Endothelial cell of umbilical vein (primary cell): ENCODE measurements around the gene MICAL3. TPM values are rescaled to one million over a fixed set of nuclear protein-coding genes. Genes with fewer than 3 reads are reported as not detected.
A peak's percentile ranks its signal among the peaks of the same experiment; 100 is the strongest.

ENCODE experiments used
- BruUV-seq: library from RNA; stranded (reverse); fragments of 400-500 nt; replicated peaks from 2 replicates; lab custom pipeline; 2021; lab: Mats Ljungman, UMichigan
- CTCF ChIA-PET: fragments of 300-600, 350-600 bp; sonication (Branson Sonifier 250); formaldehyde crosslinking; loops from one replicate; lab custom pipeline; 2021; ENCODE audit warnings: antibody characterized with exemption, inconsistent platforms; lab: Charles Lee
- POLR2A ChIA-PET: fragments of 300-600, 350-600 bp; sonication (Branson Sonifier 250); formaldehyde crosslinking; loops from one replicate; lab custom pipeline; 2021; ENCODE audit warnings: antibody characterized with exemption, inconsistent platforms; lab: Charles Lee
- DNase-seq: peaks from one replicate; pipeline ENCODE4 v3.0.0-alpha.2; 2011; ENCODE audit warnings: low read depth, low spot score
- FAIRE-seq: peaks from 2 replicates; lab custom pipeline; 2011; peaks lifted over from hg19 to GRCh38; lab: Jason Lieb, UNC
- H2AFZ ChIP-seq: 2 replicates; pipeline ENCODE4 v1.6.0; 2012; ENCODE audit warnings: low read depth, low read length, control low read depth, inconsistent platforms
- H3K27ac ChIP-seq: 2 replicates; pipeline ENCODE4 v1.5.1; 2011; ENCODE audit warnings: low read depth, mild to moderate bottlenecking, control low read depth, low read length, moderate library complexity; ENCODE audit not compliant: insufficient read depth
- H3K27me3 ChIP-seq, 2 experiments: 2 replicates each; pipeline versions ENCODE4 v1.6.0 to v1.6.1; 2011; ENCODE audit warnings: low read length in 2 of 2, mixed read lengths in 1 of 2; ENCODE audit not compliant: control insufficient read depth in 2 of 2, insufficient read depth in 2 of 2
- H3K36me3 ChIP-seq, 2 experiments: 2 replicates in 1 of 2; 3 replicates in 1 of 2; pipeline ENCODE4 v1.5.1; 2011; ENCODE audit warnings: low read length in 2 of 2, mild to moderate bottlenecking in 1 of 2, moderate library complexity in 1 of 2; ENCODE audit not compliant: control insufficient read depth in 2 of 2, insufficient read depth in 2 of 2; ENCODE audit errors: extremely low read depth in 1 of 2
- H3K4me1 ChIP-seq: 3 replicates; pipeline ENCODE4 v1.5.1; 2011; ENCODE audit warnings: mild to moderate bottlenecking, low read length; ENCODE audit not compliant: control insufficient read depth, insufficient read depth; ENCODE audit errors: extremely low read depth
- H3K4me2 ChIP-seq: 2 replicates; pipeline ENCODE4 v1.6.1; 2011; ENCODE audit warnings: low read length, control low read depth, mixed read lengths; ENCODE audit not compliant: insufficient read depth
- H3K4me3 ChIP-seq, 3 experiments: fragments of 200-600 bp in 1 of 3; sonication (generic), shearing (Covaris generic) in 1 of 3; replicated peaks in 1 of 3; 2 replicates each; pipeline ENCODE4 v1.5.1; 2011 to 2016; ENCODE audit warnings: control low read depth in 3 of 3, low read length in 3 of 3, mild to moderate bottlenecking in 2 of 3, inconsistent platforms in 1 of 3, low read depth in 1 of 3, moderate library complexity in 1 of 3; ENCODE audit not compliant: insufficient read depth in 1 of 3
- H3K79me2 ChIP-seq: 2 replicates; pipeline ENCODE4 v1.6.0; 2012; ENCODE audit warnings: low read length, inconsistent platforms; ENCODE audit not compliant: control insufficient read depth, insufficient read depth
- H3K9ac ChIP-seq: replicated peaks from 2 replicates; pipeline ENCODE3; 2011; ENCODE audit warnings: low read length, control low read depth; ENCODE audit not compliant: insufficient read depth; ENCODE audit errors: extremely low read depth
- H3K9me1 ChIP-seq: replicated peaks from 3 replicates; pipeline ENCODE4 v1.6.0; 2011; ENCODE audit warnings: mild to moderate bottlenecking, low read length; ENCODE audit not compliant: control insufficient read depth, insufficient read depth; ENCODE audit errors: extremely low read depth
- H3K9me3 ChIP-seq: replicated peaks from 2 replicates; pipeline ENCODE4 v1.5.1; 2012; ENCODE audit warnings: low read length, inconsistent platforms; ENCODE audit not compliant: control insufficient read depth, insufficient read depth
- H4K20me1 ChIP-seq: replicated peaks from 2 replicates; pipeline ENCODE3; 2011; ENCODE audit warnings: mild to moderate bottlenecking, low read length; ENCODE audit not compliant: control insufficient read depth, insufficient read depth; ENCODE audit errors: extremely low read depth
- CTCF ChIP-seq, 2 donors: IDR thresholded peaks; 1 replicate in 1 of 2; 2 replicates in 1 of 2; pipeline ENCODE4 v1.5.1; 2011; ENCODE audit warnings: low read length in 2 of 2, mild to moderate bottlenecking in 2 of 2, moderate library complexity in 2 of 2, control low read depth in 1 of 2, inconsistent platforms in 1 of 2, low read depth in 1 of 2; ENCODE audit not compliant: insufficient read depth in 1 of 2; ENCODE audit errors: extremely low read depth in 1 of 2
- FOS ChIP-seq: IDR thresholded peaks from 2 replicates; pipeline ENCODE4 v1.6.1; 2011; ENCODE audit warnings: mild to moderate bottlenecking, low read length, moderate library complexity, borderline replicate concordance; ENCODE audit not compliant: insufficient read depth
- GATA2 ChIP-seq: IDR thresholded peaks from 2 replicates; pipeline ENCODE4 v1.7.0; 2011; ENCODE audit warnings: low read depth, mild to moderate bottlenecking, moderate library complexity, mixed read lengths, low read length; ENCODE audit not compliant: insufficient read length, insufficient read depth
- JUN ChIP-seq: IDR thresholded peaks from 2 replicates; pipeline ENCODE4 v1.6.1; 2011; ENCODE audit warnings: borderline replicate concordance, low read depth; ENCODE audit not compliant: insufficient read length, insufficient read depth
- MAX ChIP-seq: IDR thresholded peaks from 2 replicates; pipeline ENCODE4 v1.6.1; 2011; ENCODE audit not compliant: insufficient read depth, insufficient read length
- MYC ChIP-seq: IDR thresholded peaks from one replicate; pipeline ENCODE4 v1.6.1; 2011; ENCODE audit warnings: mild to moderate bottlenecking, low read depth, low read length
- POLR2A ChIP-seq: IDR thresholded peaks from 2 replicates; pipeline ENCODE4 v1.6.1; 2012; ENCODE audit warnings: low read depth, mild to moderate bottlenecking, control low read depth, low read length
- POLR2AphosphoS5 ChIP-seq: IDR thresholded peaks from 2 replicates; pipeline ENCODE4 v1.6.1; 2012; ENCODE audit warnings: low read depth, mild to moderate bottlenecking, control low read depth, low read length, moderate library complexity; ENCODE audit not compliant: insufficient read depth
- dilution Hi-C: fragments of 300-500 bp; cut with MboI; formaldehyde crosslinking; loops from one replicate; pipeline ENCODE4 v1.15.0; 2019; ENCODE audit warnings: low sequenced_read_pairs; ENCODE audit not compliant: extremely low pct_ligation_motif_present
- intact Hi-C: fragments of 100-400 bp; cut with micrococcal nuclease; formaldehyde crosslinking; loops from one replicate; pipeline ENCODE4 v1.10.0; 2022
- polyA plus RNA-seq, 4 experiments: library from polyadenylated mRNA; depleted of rRNA in 3 of 4; stranded (reverse) in 3 of 4; unstranded in 1 of 4; fragments of >200 nt; gene quantifications; 2 replicates each; pipeline versions ENCODE4 v1.2.1 to v1.2.3, GENCODE V29; 2011 to 2012; ENCODE audit warnings: missing spikeins in 1 of 4
- total RNA-seq: library from RNA; stranded (reverse); gene quantifications from 2 replicates; pipeline ENCODE4 v1.2.3, GENCODE V29; 2021

MICAL3 gene
- total and polyA plus RNA-seq, 2 donors (not counting 3 experiments of a cell fraction or from before 2014, with no cell fraction given): 14.5 to 63.7 TPM

DNA sequence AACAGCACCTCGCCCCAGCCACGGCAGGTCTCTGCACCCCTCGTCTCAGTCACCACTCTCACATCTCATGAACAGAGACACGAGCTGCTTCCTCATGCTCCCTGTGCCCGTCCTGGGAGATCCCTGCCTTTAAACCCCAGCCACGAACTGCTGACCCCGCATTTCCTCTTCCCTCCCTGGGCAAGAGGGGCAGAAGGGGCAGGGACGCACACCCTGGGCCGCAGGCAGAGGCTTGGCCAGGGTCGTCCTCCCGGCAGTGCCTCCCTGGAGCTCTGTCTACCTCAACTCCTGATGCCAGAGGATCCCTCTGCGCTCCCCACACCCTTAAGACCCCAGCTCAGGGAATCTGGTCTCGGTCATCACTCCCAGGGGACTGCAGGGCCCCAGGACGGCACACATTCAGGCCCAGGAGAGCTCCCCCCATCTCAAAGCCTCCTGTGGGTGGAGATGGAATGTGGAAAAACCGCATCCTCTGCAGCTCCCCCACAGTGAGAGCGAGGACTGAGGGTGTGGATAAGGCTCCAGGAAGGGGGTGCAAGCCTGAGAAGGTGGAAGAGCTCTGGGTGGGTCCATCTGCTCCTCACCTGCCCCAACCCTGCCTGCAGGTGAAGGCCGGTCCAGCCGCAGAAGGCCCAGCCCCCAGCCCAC is 251.3 kb downstream of the MICAL3 start:
- H3K4me2 ChIP-seq: peak overlapping the region; percentile 68
- H3K36me3 ChIP-seq: no peaks in the 10 kb centered on the region
- H3K4me1 ChIP-seq: peaks cover 13% of the 10 kb centered on the region
- intact Hi-C loops (loop anchor here (10.0 kb wide), 1 partner anchor 138 kb away; the partner anchor contains the start of gene BCL2L13), dilution Hi-C loops (no loop called here)
- CTCF ChIA-PET: interaction anchor here (0.6 to 2.0 kb wide), 8 partner anchors 13 to 305 kb away, joined by 3 to 9 read pairs (median 4); partner anchors contain the start of gene PEX26
- no peaks in the 10 kb centered on the region for H3K27me3 ChIP-seq
- TF ChIP-seq FOS: no peak
- TF ChIP-seq POLR2A: no peak
- TF ChIP-seq MAX: no peak
- no peak for TF ChIP-seq POLR2AphosphoS5
- no peak for TF ChIP-seq JUN
- no peak for TF ChIP-seq GATA2
- TF ChIP-seq CTCF (IDR thresholded peaks at IDR 0.05; ENCODE audit: extremely low read depth in 1 of 2, insufficient read depth in 1 of 2, low read depth in 1 of 2, low read length in 2 of 2): no peak
- no peak for TF ChIP-seq MYC
- POLR2A ChIA-PET: no interaction called here
- H3K9me3 ChIP-seq: no peaks in the 10 kb centered on the region
- no peak overlapping the region for H2AFZ ChIP-seq
- no peak for FAIRE-seq
- no peak for DNase-seq
- TSS peak; percentile 27 for BruUV-seq
- H3K4me3 ChIP-seq: peak overlapping the region; percentile 52 to 72 (median 59)
- H3K79me2 ChIP-seq: peaks cover 35% of the 10 kb centered on the region
- no peaks in the 10 kb centered on the region for H3K9me1 ChIP-seq
- H4K20me1 ChIP-seq: no peaks in the 10 kb centered on the region
- no peak overlapping the region for H3K27ac ChIP-seq
- H3K9ac ChIP-seq: peak overlapping the region; percentile 81
